ENCODE data around the gene ANKRD9. TPM values are rescaled to one million over a fixed set of nuclear protein-coding genes. Genes with fewer than 3 reads are reported as not detected.

Gene ANKRD9
- total RNA-seq, 4 donors from 2014 or later, result 171 to 504 (median 319) TPM

DNA sequence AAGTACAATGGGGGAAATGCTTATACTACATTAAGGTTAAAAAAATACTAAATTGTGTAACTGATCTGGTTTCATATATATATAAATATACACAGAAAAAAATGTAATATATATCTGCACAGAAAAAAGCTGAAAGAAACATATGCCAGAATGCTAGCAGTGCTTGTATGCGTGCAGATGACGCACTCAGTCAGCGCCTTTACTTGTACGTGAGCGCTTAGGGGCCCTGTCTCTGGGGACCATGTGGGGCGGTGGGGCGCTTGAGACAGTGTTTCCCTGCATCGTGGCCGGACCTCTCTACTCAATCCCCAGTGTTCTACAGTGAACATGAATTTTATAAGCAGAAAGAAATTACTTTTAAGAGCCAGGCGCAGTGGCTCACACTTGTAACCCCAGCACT lies 7.0 kb downstream of the ANKRD9 start:
- 80 to 95% methylated on average over 1 to 10 of the region's 10 CpGs for WGBS, 2 donors (ENCODE audit: low coverage in 1 of 2)

DNA sequence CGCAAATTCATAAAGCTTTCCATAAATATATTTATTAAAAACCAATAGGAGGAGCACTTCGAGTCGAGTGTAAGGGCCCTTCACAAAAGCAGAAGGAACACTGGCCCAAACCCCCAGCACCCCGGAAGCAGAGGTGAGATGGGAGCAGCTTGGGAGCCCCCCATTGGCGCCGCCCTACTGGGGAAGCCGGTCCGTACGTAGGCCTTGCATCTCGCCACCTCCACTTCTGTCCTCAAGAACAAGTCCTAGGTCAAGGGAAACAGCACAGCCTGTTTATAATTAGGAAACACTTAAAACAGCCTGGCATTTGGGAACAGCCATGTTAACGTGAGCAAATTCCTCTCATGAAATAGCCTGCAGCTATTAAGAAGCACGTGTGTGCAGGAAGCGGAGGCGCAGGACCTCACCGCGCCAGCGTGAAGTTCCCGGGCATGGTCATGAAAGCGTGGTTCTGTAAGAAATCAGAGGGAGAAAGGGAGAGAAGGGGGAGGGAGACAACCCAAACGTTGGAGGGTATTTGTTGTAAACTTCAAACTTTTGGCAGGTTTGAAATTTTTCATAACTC lies 7.7 kb downstream of the ANKRD9 start:
- TF ChIP-seq POLR2A (IDR thresholded peaks at IDR 0.05) (no peak), POLR2AphosphoS5 (IDR thresholded peaks at IDR 0.05) (no peak), EP300 (IDR thresholded peaks at IDR 0.05; ENCODE audit: low read depth) (no peak)
- TF ChIP-seq, protein P1, sequence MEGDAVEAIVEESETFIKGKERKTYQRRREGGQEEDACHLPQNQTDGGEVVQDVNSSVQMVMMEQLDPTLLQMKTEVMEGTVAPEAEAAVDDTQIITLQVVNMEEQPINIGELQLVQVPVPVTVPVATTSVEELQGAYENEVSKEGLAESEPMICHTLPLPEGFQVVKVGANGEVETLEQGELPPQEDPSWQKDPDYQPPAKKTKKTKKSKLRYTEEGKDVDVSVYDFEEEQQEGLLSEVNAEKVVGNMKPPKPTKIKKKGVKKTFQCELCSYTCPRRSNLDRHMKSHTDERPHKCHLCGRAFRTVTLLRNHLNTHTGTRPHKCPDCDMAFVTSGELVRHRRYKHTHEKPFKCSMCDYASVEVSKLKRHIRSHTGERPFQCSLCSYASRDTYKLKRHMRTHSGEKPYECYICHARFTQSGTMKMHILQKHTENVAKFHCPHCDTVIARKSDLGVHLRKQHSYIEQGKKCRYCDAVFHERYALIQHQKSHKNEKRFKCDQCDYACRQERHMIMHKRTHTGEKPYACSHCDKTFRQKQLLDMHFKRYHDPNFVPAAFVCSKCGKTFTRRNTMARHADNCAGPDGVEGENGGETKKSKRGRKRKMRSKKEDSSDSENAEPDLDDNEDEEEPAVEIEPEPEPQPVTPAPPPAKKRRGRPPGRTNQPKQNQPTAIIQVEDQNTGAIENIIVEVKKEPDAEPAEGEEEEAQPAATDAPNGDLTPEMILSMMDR (IDR thresholded peaks at IDR 0.05), result no peak
- no peaks in the 10 kb centered on the region for H3K27me3 ChIP-seq
- H3K36me3 ChIP-seq, result peaks cover 0 to 2% (median 0%) of the 10 kb centered on the region in 4 donors
- WGBS, 2 donors (ENCODE audit: low coverage in 1 of 2), result 76 to 86% methylated on average over 6 to 20 of the region's 20 CpGs
- H3K27ac ChIP-seq, result no peak overlapping the region
- no peaks in the 10 kb centered on the region for H3K9me3 ChIP-seq
- H3K4me1 ChIP-seq, result peaks cover 0 to 9% (median 6%) of the 10 kb centered on the region in 4 donors
- no peak overlapping the region for H3K4me3 ChIP-seq
- intact Hi-C loops (cut with DNase I; ENCODE audit: low total_unique reads), result no loop called here
- no peak for DNase-seq
- in situ Hi-C loops (cut with MboI; ENCODE audit: low pct_ligation_motif_present in 1 of 4, low pct_unique_long_range_greater_than_20kb in 1 of 4, low sequenced_read_pairs in 3 of 4), result loop anchor here in 1 of 4 donors (25.0 kb wide), 1 partner anchor 140 kb away; the partner anchor contains the start of genes CINP and TECPR2

More for the DNA sequence above, 7.0 kb downstream of the ANKRD9 start:
- Histone ChIP-seq H3K4me1 (peaks cover 0 to 9% (median 6%) of the 10 kb centered on the region in 4 donors), H3K36me3 (peaks cover 0 to 3% (median 0%) of the 10 kb centered on the region in 4 donors), H3K4me3 (no peak overlapping the region), H3K27ac (no peak overlapping the region), H3K27me3 (no peaks in the 10 kb centered on the region), H3K9me3 (no peaks in the 10 kb centered on the region)
- no peak for DNase-seq
- TF ChIP-seq EP300 (IDR thresholded peaks at IDR 0.05; ENCODE audit: low read depth) (no peak), POLR2AphosphoS5 (IDR thresholded peaks at IDR 0.05) (no peak), POLR2A (IDR thresholded peaks at IDR 0.05) (no peak)
- TF ChIP-seq, protein P1 (IDR thresholded peaks at IDR 0.05), result no peak
- in situ Hi-C loops (cut with MboI; ENCODE audit: low pct_ligation_motif_present in 1 of 4, low pct_unique_long_range_greater_than_20kb in 1 of 4, low sequenced_read_pairs in 3 of 4), result loop anchor here in 1 of 4 donors (25.0 kb wide), 1 partner anchor 140 kb away; the partner anchor contains the start of genes CINP and TECPR2
- intact Hi-C loops (cut with DNase I; ENCODE audit: low total_unique reads), result no loop called here

DNA sequence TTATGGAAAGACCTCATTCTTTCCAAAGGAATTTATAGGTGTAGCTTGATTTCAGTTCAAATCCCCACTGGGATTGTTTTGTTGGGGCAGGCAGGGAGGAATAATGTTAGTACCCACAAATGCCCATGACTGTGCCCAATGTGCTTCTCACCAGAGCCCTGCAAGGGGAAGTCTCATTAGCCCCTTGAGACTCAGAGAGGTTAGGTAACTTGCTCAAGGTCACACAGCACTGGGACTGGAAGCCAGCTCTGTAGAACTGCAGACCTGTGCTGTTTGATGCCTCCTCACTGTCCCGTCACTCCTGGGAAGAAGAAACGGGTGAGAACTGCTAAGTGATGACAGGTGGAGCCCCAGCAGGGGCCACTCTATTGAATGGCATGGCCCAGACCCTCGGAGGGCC lies 8.9 kb downstream of the ANKRD9 start:
- in situ Hi-C loops (cut with MboI; ENCODE audit: low pct_ligation_motif_present in 1 of 4, low pct_unique_long_range_greater_than_20kb in 1 of 4, low sequenced_read_pairs in 3 of 4), result loop anchor here in 1 of 4 donors (25.0 kb wide), 1 partner anchor 138 kb away; the partner anchor contains the start of genes CINP and TECPR2
- Histone ChIP-seq H3K9me3 (no peaks in the 10 kb centered on the region), H3K4me1 (peaks cover 0 to 9% (median 5%) of the 10 kb centered on the region in 4 donors), H3K4me3 (no peak overlapping the region), H3K27ac (peak overlapping the region; percentile 64 to 76 (median 69)), H3K27me3 (no peaks in the 10 kb centered on the region), H3K36me3 (no peaks in the 10 kb centered on the region)
- TF ChIP-seq EP300 (IDR thresholded peaks at IDR 0.05; ENCODE audit: low read depth) (no peak), POLR2A (IDR thresholded peaks at IDR 0.05) (no peak)
- WGBS, 2 donors (ENCODE audit: low coverage in 1 of 2), result 82% methylated on average over 3 of the region's 3 CpGs; no CpG with 5 or more reads in 1 of the 2 donors
- DNase-seq, result no peak
- intact Hi-C loops (cut with DNase I; ENCODE audit: low total_unique reads), result no loop called here

DNA sequence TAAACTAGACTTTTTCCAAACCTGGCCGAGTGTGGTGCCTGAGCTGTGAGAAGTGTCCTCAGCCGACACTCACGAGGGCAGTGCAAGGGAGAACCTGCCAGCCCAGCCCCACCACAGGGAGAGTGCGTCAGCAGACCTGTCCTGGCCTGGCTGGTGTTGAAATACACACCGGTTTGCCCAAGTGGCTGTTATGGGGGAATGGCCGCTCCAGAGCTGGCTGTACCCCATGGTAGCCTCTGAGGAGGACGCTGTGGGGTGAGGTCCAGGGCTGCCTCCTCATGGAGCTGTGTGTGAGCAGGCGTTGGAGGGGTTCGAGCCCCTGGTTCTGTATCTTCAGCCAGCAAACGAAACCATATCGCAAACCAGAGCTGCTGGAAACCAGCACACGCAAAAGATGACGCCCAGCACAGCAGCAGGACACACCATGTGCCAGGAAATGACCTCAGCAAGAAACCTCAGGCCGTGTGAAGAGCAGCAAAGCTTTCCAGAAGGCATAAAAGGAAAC lies 9.4 kb downstream of the ANKRD9 start:
- 68% methylated on average over 14 of the region's 14 CpGs; no CpG with 5 or more reads in 1 of the 2 donors for WGBS, 2 donors (ENCODE audit: low coverage in 1 of 2)
- DNase-seq, result peak; percentile 44
- in situ Hi-C loops (cut with MboI; ENCODE audit: low pct_ligation_motif_present in 1 of 4, low pct_unique_long_range_greater_than_20kb in 1 of 4, low sequenced_read_pairs in 3 of 4) (loop anchor here in 1 of 4 donors (25.0 kb wide), 1 partner anchor 138 kb away; the partner anchor contains the start of genes CINP and TECPR2), intact Hi-C loops (cut with DNase I; ENCODE audit: low total_unique reads) (no loop called here)
- H3K27ac ChIP-seq, result peak overlapping the region; percentile 64 to 76 (median 69)
- H3K9me3 ChIP-seq, result no peaks in the 10 kb centered on the region
- H3K27me3 ChIP-seq, result no peaks in the 10 kb centered on the region
- no peaks in the 10 kb centered on the region for H3K36me3 ChIP-seq
- TF ChIP-seq, protein P1 (IDR thresholded peaks at IDR 0.05), result no peak
- TF ChIP-seq POLR2AphosphoS5 (IDR thresholded peaks at IDR 0.05) (peak in 1 of 3 donors; percentile 6), EP300 (IDR thresholded peaks at IDR 0.05; ENCODE audit: low read depth) (peak; percentile 71)
- H3K4me1 ChIP-seq, result peaks cover 0 to 9% (median 4%) of the 10 kb centered on the region in 4 donors
- H3K4me3 ChIP-seq, result no peak overlapping the region

All from transverse colon (tissue), 4 donors.